CD4-positive, CD25-positive, alpha-beta regulatory T cell (primary cell): ENCODE results near the gene N4BP2. TPM values are rescaled to one million over a fixed set of nuclear protein-coding genes. Genes with fewer than 3 reads are reported as not detected.
"Not testable (repeated sequence)": the region's sequence is repeated elsewhere in the genome, so short reads cannot be mapped to it uniquely, and the experiment has no call there.

Experiments
- ATAC-seq, 2 donors: fragments of 150-1000 bp; cut with Tn5 transposase; one replicate each; pipeline ENCODE4 v1.10.0; 2021; ENCODE audit warnings: low read depth in 2 of 2, moderate number of reproducible peaks in 2 of 2, moderate library complexity in 1 of 2
- DNase-seq, 3 donors: peaks; one replicate each; pipeline versions ENCODE4 v3.0.0 to v3.0.0-alpha.2; 2012 to 2022; ENCODE audit warnings: mixed read lengths in 1 of 3
- H3K27ac ChIP-seq: one replicate; pipeline ENCODE4 v1.7.0; 2013; ENCODE audit warnings: mild to moderate bottlenecking, low read length; ENCODE audit not compliant: insufficient read depth, poor library complexity, severe bottlenecking
- H3K27me3 ChIP-seq: one replicate; pipeline ENCODE4 v1.7.0; 2013; ENCODE audit warnings: low read length; ENCODE audit not compliant: control insufficient read depth, insufficient read depth
- H3K36me3 ChIP-seq: one replicate; pipeline ENCODE4 v1.7.0; 2013; ENCODE audit warnings: mild to moderate bottlenecking, low read length, moderate library complexity; ENCODE audit not compliant: control insufficient read depth, insufficient read depth
- H3K4me1 ChIP-seq: 2 replicates; pipeline ENCODE4 v1.7.0; 2013; ENCODE audit warnings: mild to moderate bottlenecking, low read length; ENCODE audit not compliant: insufficient read depth, control insufficient read depth, poor library complexity, severe bottlenecking
- H3K4me3 ChIP-seq: one replicate; pipeline ENCODE4 v1.7.0; 2013; ENCODE audit warnings: low read depth, mild to moderate bottlenecking, low read length, moderate library complexity
- H3K9me3 ChIP-seq, 2 experiments: 1 replicate in 1 of 2; 2 replicates in 1 of 2; pipeline ENCODE4 v1.7.0; 2013; ENCODE audit warnings: low read length in 2 of 2, mild to moderate bottlenecking in 1 of 2, moderate library complexity in 1 of 2; ENCODE audit not compliant: control insufficient read depth in 2 of 2
- H3K27ac Mint-ChIP-seq, 3 donors: one replicate each; pipeline ENCODE4 v1.8.0; 2020 to 2022; ENCODE audit warnings: mild to moderate bottlenecking in 3 of 3, mixed read lengths in 3 of 3, moderate library complexity in 2 of 3
- H3K27me3 Mint-ChIP-seq: one replicate; pipeline ENCODE4 v1.8.0; 2022; ENCODE audit warnings: mild to moderate bottlenecking, mixed read lengths
- H3K36me3 Mint-ChIP-seq: one replicate; pipeline ENCODE4 v1.8.0; 2020; ENCODE audit warnings: mixed read lengths
- H3K4me1 Mint-ChIP-seq, 4 donors: one replicate each; pipeline ENCODE4 v1.8.0; 2020 to 2022; ENCODE audit warnings: mixed read lengths in 4 of 4, mild to moderate bottlenecking in 1 of 4
- H3K4me3 Mint-ChIP-seq, 4 donors: one replicate each; pipeline ENCODE4 v1.8.0; 2020 to 2022; ENCODE audit warnings: mild to moderate bottlenecking in 4 of 4, mixed read lengths in 4 of 4, moderate library complexity in 3 of 4
- H3K9me3 Mint-ChIP-seq, 7 donors: one replicate each; pipeline ENCODE4 v1.8.0; 2020 to 2022; ENCODE audit warnings: mixed read lengths in 7 of 7, mild to moderate bottlenecking in 3 of 7, moderate library complexity in 2 of 7
- polyA plus RNA-seq, 4 donors: library from polyadenylated mRNA; unstranded; fragments of 300-500 nt; fragmentation: Illumina TruSeq; gene quantifications; one replicate each; pipeline ENCODE4 v1.2.3, GENCODE V29; 2021
- total RNA-seq: library from RNA; stranded (reverse); gene quantifications from one replicate; pipeline ENCODE4 v1.2.3, GENCODE V29; 2022

The N4BP2 gene
- total RNA-seq (21.4 TPM), polyA plus RNA-seq (10 to 100 TPM in 2 of 4 donors, 1 to 10 TPM in 2; 6.3 to 10.5 (median 9.3) TPM)

DNA sequence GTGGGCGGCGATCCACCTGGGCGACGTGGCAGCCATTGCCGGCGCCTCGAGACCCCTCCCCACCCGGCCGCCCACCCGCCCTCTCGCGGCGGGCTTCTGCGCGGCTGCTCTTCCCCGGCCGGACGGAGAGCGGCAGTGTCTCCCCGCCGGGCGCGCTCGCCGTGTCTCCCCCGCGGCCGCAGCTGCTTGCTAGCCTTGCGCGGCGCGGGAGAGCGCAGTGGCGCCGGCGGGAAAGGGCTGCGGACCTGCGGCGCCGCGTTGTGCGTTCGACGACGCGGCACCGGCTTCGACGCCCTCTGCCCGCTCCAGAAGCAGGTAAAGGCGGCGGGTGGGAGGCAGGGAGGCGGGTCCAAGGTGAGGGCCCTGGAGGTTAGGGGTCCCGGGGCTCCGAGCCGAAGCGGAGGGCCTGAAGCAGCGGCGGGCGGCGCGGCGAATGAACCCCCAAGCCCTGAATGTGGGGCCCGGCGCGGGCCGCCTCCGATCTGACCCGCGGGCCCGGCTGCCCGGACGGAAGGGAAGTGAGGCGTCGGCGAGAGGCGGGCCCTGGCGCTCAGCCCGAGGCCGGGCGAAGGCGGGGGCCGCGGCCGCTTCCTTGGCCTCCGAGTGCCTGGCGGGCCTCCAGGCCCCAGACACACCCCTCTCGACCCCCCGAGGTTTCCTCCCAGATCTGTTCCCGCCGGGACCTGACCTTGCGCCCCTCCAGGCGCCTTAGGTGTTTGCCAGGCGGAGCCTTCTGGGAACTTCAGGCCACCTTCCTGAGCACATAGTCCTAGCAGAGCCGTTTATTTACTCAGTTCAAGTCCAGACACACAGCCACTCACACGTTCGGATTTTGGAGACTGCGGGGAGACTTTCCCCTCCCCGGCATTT lies at the start of gene N4BP2:
N4BP2 (plus strand) TSS at position 135 of the 870 bp plus-strand sequence. CDS start 40,491 bp downstream, outside the sequence.
- Mint-ChIP-seq H3K9me3 (peaks cover 0 to 2% (median 0%) of the 10 kb centered on the region in 7 donors), H3K36me3 (no peaks in the 10 kb centered on the region), H3K4me3 (peak within 1 kb of the TSS; percentile 91 to 99 (median 97)), H3K27me3 (peaks cover 10% of the 10 kb centered on the region), H3K27ac (peak within 1 kb of the TSS; percentile 90 to 98 (median 96)), H3K4me1 (peaks cover 10 to 42% (median 21%) of the 10 kb centered on the region in 4 donors)
- peaks cover 37% of the 10 kb centered on the region for H3K4me1 ChIP-seq
- H3K27me3 ChIP-seq = no peaks in the 10 kb centered on the region
- H3K4me3 ChIP-seq = peak within 1 kb of the TSS; percentile 88
- no peaks in the 10 kb centered on the region for H3K9me3 ChIP-seq
- peak within 1 kb of the TSS; percentile 78 for H3K27ac ChIP-seq
- DNase-seq = peak; percentile 62 to 85 (median 69)
- no peaks in the 10 kb centered on the region for H3K36me3 ChIP-seq
- peak; percentile 71 to 73 for ATAC-seq

- no peaks in the 10 kb centered on the region for H3K9me3 Mint-ChIP-seq
- H3K27ac Mint-ChIP-seq = no peak overlapping the region
- H3K4me3 Mint-ChIP-seq = no peak overlapping the region
- no peaks in the 10 kb centered on the region for H3K4me1 Mint-ChIP-seq
- Histone ChIP-seq H3K27ac (no peak overlapping the region), H3K27me3 (no peaks in the 10 kb centered on the region), H3K9me3 (no peaks in the 10 kb centered on the region), H3K4me1 (no peaks in the 10 kb centered on the region), H3K36me3 (no peaks in the 10 kb centered on the region), H3K4me3 (no peak overlapping the region)
- no peaks in the 10 kb centered on the region for H3K36me3 Mint-ChIP-seq
- DNase-seq (no peak), ATAC-seq (no peak)
- peaks cover 9% of the 10 kb centered on the region for H3K27me3 Mint-ChIP-seq
These were observed 40.6 kb upstream of the N4BP2 start for GRCh38 chr4:40016007-40016406.

- Histone ChIP-seq H3K27ac (no peak overlapping the region), H3K4me1 (no peaks in the 10 kb centered on the region), H3K36me3 (no peaks in the 10 kb centered on the region), H3K4me3 (no peak overlapping the region), H3K27me3 (no peaks in the 10 kb centered on the region), H3K9me3 (no peaks in the 10 kb centered on the region)
- Mint-ChIP-seq H3K4me1 (no peaks in the 10 kb centered on the region), H3K27me3 (peaks cover 12% of the 10 kb centered on the region), H3K36me3 (no peaks in the 10 kb centered on the region), H3K27ac (no peak overlapping the region), H3K4me3 (no peak overlapping the region), H3K9me3 (no peaks in the 10 kb centered on the region)
- DNase-seq (no peak), ATAC-seq (no peak)
These were observed 36.4 kb upstream of the N4BP2 start for GRCh38 chr4:40020221-40020620.

GRCh38 chr4:40021116-40021515 lies 35.5 kb upstream of the N4BP2 start:
- not testable (repeated sequence) for H3K27me3 ChIP-seq, H3K27ac ChIP-seq, H3K9me3 ChIP-seq, H3K4me3 ChIP-seq, H3K27ac Mint-ChIP-seq, H3K4me1 Mint-ChIP-seq, H3K9me3 Mint-ChIP-seq, H3K36me3 Mint-ChIP-seq, H3K4me1 ChIP-seq, H3K4me3 Mint-ChIP-seq, DNase-seq, H3K36me3 ChIP-seq, ATAC-seq
- peaks cover 14% of the 10 kb centered on the region for H3K27me3 Mint-ChIP-seq

- not testable (repeated sequence) for H3K27ac ChIP-seq, H3K4me1 ChIP-seq, H3K4me1 Mint-ChIP-seq, H3K27ac Mint-ChIP-seq, H3K27me3 ChIP-seq, H3K36me3 Mint-ChIP-seq, H3K4me3 ChIP-seq, H3K9me3 ChIP-seq, H3K36me3 ChIP-seq, DNase-seq, H3K4me3 Mint-ChIP-seq, ATAC-seq, H3K9me3 Mint-ChIP-seq
- H3K27me3 Mint-ChIP-seq = peaks cover 13% of the 10 kb centered on the region
These were observed 32.6 kb upstream of the N4BP2 start for GRCh38 chr4:40024049-40024448.

DNA sequence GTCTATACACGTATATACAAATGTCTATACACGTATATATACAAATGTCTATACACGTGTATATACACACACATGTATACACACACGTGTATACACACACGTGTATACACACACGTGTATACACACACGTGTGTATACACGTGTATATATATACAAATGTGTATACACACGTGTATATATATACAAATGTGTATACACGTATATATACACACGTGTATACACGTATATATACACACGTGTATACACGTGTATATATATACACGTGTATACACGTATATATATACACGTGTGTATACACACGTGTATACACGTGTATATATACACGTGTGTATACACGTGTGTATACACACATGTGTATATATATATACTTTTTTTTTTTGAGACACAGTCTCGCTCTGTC lies 23.9 kb upstream of the N4BP2 start:
- ATAC-seq = no peak
- H3K36me3 ChIP-seq = no peaks in the 10 kb centered on the region

DNA sequence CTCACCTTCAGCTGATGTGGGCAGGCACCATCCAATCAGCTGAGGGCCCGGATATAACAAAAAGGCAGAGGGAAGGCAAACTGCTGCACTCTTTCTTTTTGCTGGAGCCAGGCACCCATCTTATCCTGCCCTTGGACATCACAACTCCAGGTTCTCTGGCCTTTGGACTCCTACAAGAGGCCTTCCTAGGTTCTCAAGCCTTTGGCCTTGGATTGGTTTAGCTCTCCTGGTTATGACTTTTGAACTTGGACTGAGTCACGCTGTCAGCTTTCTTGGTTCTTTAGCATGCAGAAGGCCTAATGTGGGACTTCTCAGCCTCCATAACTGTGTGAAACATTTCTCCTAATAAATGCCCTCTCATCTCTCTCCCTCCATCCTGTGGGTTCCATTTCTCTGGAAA lies 23.0 kb upstream of the N4BP2 start:
- Mint-ChIP-seq H3K9me3 (no peaks in the 10 kb centered on the region), H3K27me3 (no peaks in the 10 kb centered on the region), H3K27ac (no peak overlapping the region), H3K4me1 (peaks cover 0 to 2% (median 0%) of the 10 kb centered on the region in 4 donors), H3K4me3 (no peak overlapping the region), H3K36me3 (no peaks in the 10 kb centered on the region)
- Histone ChIP-seq H3K4me3 (no peak overlapping the region), H3K36me3 (no peaks in the 10 kb centered on the region), H3K4me1 (no peaks in the 10 kb centered on the region), H3K27me3 (no peaks in the 10 kb centered on the region), H3K27ac (no peak overlapping the region), H3K9me3 (no peaks in the 10 kb centered on the region)
- DNase-seq (no peak), ATAC-seq (no peak)

More for the DNA sequence above, 23.9 kb upstream of the N4BP2 start:
- Histone ChIP-seq H3K27ac (no peak overlapping the region), H3K4me1 (no peaks in the 10 kb centered on the region), H3K27me3 (no peaks in the 10 kb centered on the region), H3K4me3 (no peak overlapping the region), H3K9me3 (no peaks in the 10 kb centered on the region)
- Mint-ChIP-seq H3K36me3 (no peaks in the 10 kb centered on the region), H3K4me1 (no peaks in the 10 kb centered on the region), H3K4me3 (no peak overlapping the region), H3K27me3 (no peaks in the 10 kb centered on the region), H3K9me3 (no peaks in the 10 kb centered on the region), H3K27ac (no peak overlapping the region)
- no peak for DNase-seq

DNA sequence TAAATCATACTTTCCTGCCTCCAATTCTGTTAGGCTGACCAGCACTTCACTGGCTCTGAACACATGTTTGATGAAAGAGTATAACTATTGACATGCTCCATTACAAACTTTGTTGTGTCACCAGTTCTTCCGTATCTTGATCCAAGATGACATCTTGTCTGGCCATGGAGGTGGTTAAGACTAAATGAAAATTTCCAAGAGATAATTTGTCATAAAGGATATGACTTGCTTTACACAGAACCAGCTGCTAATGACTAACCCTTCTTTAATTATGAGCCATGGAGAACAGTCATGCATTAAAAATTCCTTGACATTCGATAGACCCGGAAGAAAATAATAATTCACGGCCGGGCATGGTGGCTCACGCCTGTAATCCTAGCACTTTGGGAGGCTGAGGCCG lies 17.7 kb upstream of the N4BP2 start:
- Histone ChIP-seq H3K4me1 (no peaks in the 10 kb centered on the region), H3K9me3 (no peaks in the 10 kb centered on the region), H3K4me3 (no peak overlapping the region), H3K36me3 (no peaks in the 10 kb centered on the region), H3K27me3 (no peaks in the 10 kb centered on the region), H3K27ac (no peak overlapping the region)
- H3K27ac Mint-ChIP-seq = no peak overlapping the region
- no peak for DNase-seq
- H3K4me3 Mint-ChIP-seq = no peak overlapping the region
- no peak for ATAC-seq
- peaks cover 0 to 2% (median 0%) of the 10 kb centered on the region in 4 donors for H3K4me1 Mint-ChIP-seq
- H3K9me3 Mint-ChIP-seq = no peaks in the 10 kb centered on the region
- H3K36me3 Mint-ChIP-seq = no peaks in the 10 kb centered on the region
- no peaks in the 10 kb centered on the region for H3K27me3 Mint-ChIP-seq
